ENCODE results near the gene GMDS.
"Not testable (repeated sequence)": the region's sequence is repeated elsewhere in the genome, so short reads cannot be mapped to it uniquely, and the experiment has no call there.

Gene GMDS

GRCh38 chr6:1679031-1679687 is 566.2 kb downstream of the GMDS start:
- Mint-ChIP-seq H3K27me3 (ENCODE audit: low read depth) (no peaks in the 10 kb centered on the region), H3K4me1 (ENCODE audit: low read depth) (no peaks in the 10 kb centered on the region), H3K4me3 (no peak overlapping the region), H3K36me3 (ENCODE audit: low read depth) (no peaks in the 10 kb centered on the region), H3K27ac (no peak overlapping the region), H3K9me3 (no peaks in the 10 kb centered on the region)

DNA sequence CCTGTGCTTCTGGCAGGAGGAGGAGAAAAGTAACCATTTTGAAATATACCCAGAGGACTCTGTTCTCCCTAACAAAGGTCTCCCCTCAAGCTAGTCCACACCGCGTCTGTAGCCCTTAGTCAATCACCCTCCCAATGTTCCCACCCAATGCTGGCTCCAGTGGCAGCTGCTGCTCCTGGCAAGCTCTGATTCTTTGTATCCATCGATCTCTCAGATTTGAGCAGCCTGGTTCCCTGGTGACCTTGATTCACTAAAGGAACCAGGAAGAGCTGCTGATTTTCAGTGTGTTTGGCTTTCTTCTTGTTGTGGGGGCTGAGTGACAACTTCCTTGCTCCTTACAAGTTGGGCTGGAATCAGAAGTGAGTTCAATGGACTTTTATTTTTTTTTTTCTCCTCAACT is 567.2 kb downstream of the GMDS start:
- Mint-ChIP-seq H3K27ac (no peak overlapping the region), H3K4me1 (ENCODE audit: low read depth) (no peaks in the 10 kb centered on the region), H3K27me3 (ENCODE audit: low read depth) (no peaks in the 10 kb centered on the region), H3K36me3 (ENCODE audit: low read depth) (no peaks in the 10 kb centered on the region), H3K4me3 (no peak overlapping the region), H3K9me3 (no peaks in the 10 kb centered on the region)

DNA sequence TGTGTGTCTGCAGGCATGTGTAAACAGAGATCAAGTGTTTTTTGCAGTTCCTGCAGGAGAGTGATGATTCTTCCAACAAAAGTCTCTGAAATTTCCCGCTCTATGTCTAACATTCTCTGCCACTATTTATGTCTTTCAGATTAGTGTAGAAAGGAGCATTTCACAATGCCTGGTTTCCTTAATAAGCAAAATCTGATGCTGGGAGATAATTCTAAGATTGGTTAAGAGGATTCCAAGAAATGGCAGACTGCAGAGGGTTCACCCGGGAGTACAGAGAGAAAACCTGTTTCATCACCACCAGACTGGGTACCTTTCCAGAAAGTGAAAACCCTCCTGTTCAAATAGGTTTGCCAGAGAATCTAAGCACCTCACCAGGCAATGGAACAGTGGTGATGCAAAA is 573.0 kb downstream of the GMDS start:
- Mint-ChIP-seq H3K27ac (no peak overlapping the region), H3K36me3 (ENCODE audit: low read depth) (no peaks in the 10 kb centered on the region), H3K4me3 (no peak overlapping the region), H3K27me3 (ENCODE audit: low read depth) (no peaks in the 10 kb centered on the region), H3K9me3 (no peaks in the 10 kb centered on the region), H3K4me1 (ENCODE audit: low read depth) (no peaks in the 10 kb centered on the region)

GRCh38 chr6:1670711-1671462 is 574.5 kb downstream of the GMDS start:
- no peaks in the 10 kb centered on the region for H3K9me3 Mint-ChIP-seq
- no peaks in the 10 kb centered on the region for H3K4me1 Mint-ChIP-seq (ENCODE audit: low read depth)
- H3K27me3 Mint-ChIP-seq (ENCODE audit: low read depth): no peaks in the 10 kb centered on the region
- no peaks in the 10 kb centered on the region for H3K36me3 Mint-ChIP-seq (ENCODE audit: low read depth)
- H3K4me3 Mint-ChIP-seq: no peak overlapping the region
- H3K27ac Mint-ChIP-seq: no peak overlapping the region

DNA sequence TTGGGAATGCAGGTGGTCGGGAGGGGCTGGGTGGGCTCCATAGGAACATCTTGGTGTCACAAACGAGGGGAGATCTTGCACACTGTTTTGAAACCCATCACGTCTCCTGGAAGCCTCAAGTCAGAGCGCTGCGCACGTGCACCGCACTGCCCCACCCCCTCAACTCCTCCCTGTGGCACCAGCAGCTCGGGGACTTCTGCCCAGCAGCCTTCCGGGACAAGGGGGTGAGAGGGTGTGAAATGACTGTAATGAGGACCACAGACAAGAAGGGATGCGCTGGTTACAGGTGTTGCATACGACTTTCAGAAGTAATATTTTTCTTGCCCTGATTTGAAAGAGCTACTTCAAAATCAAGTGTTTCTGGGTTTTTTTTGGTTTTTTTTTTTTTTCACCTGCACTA is 575.4 kb downstream of the GMDS start:
- H3K4me1 Mint-ChIP-seq (ENCODE audit: low read depth): peaks cover 4% of the 10 kb centered on the region
- no peaks in the 10 kb centered on the region for H3K9me3 Mint-ChIP-seq
- H3K36me3 Mint-ChIP-seq (ENCODE audit: low read depth): no peaks in the 10 kb centered on the region
- no peak overlapping the region for H3K27ac Mint-ChIP-seq
- no peak overlapping the region for H3K4me3 Mint-ChIP-seq
- H3K27me3 Mint-ChIP-seq (ENCODE audit: low read depth): no peaks in the 10 kb centered on the region

- H3K27me3 Mint-ChIP-seq (ENCODE audit: low read depth); H3K27ac Mint-ChIP-seq; H3K4me3 Mint-ChIP-seq; H3K9me3 Mint-ChIP-seq; H3K36me3 Mint-ChIP-seq (ENCODE audit: low read depth); H3K4me1 Mint-ChIP-seq (ENCODE audit: low read depth): not testable (repeated sequence)
Measured at GRCh38 chr6:1668456-1668855, 576.9 kb downstream of the GMDS start.

- H3K9me3 Mint-ChIP-seq: no peaks in the 10 kb centered on the region
- H3K27ac Mint-ChIP-seq: no peak overlapping the region
- no peaks in the 10 kb centered on the region for H3K36me3 Mint-ChIP-seq (ENCODE audit: low read depth)
- H3K4me1 Mint-ChIP-seq (ENCODE audit: low read depth): peaks cover 4% of the 10 kb centered on the region
- H3K27me3 Mint-ChIP-seq (ENCODE audit: low read depth): no peaks in the 10 kb centered on the region
- no peak overlapping the region for H3K4me3 Mint-ChIP-seq
Measured at GRCh38 chr6:1667805-1668175, 577.6 kb downstream of the GMDS start.

DNA sequence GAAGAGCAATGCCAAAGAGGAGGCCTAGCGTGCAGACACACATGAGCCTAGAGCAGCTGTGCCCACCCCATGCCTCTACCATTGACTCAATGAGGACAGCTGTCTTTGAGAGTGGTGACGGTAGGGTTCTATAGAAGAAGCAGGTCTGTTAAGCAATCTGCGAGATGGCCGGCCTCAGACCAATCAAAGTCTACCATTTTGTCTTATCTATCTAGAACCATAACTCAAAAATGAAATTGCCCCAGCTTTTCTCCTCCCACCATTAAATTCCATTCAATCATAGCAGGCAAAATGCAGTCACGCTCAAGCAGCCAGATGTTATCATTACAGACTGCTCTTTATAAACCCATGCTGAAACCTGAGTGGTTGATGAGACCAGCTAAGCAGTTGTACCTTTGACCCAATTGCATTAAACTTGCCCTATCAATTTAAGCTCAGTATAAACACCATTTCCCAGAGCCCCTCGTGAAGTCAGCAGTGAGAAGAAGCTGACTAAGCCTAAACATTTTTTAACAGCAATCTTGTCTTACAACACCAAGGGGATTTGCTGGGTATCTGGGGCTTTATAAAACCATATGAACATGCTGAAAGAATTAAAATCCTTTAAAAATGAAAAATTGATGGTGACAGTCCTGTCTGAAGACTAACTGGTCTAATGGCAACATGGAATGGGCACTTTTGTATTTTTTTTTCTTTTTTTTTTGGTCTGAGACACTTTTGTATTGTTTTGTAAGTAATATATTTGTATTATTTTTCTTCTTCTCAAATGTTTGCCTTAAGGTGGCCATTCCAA is 578.2 kb downstream of the GMDS start:
- no peak overlapping the region for H3K4me3 Mint-ChIP-seq
- no peaks in the 10 kb centered on the region for H3K36me3 Mint-ChIP-seq (ENCODE audit: low read depth)
- no peaks in the 10 kb centered on the region for H3K9me3 Mint-ChIP-seq
- peaks cover 4% of the 10 kb centered on the region for H3K4me1 Mint-ChIP-seq (ENCODE audit: low read depth)
- H3K27me3 Mint-ChIP-seq (ENCODE audit: low read depth): no peaks in the 10 kb centered on the region
- H3K27ac Mint-ChIP-seq: no peak overlapping the region

- Mint-ChIP-seq H3K27me3 (ENCODE audit: low read depth) (no peaks in the 10 kb centered on the region), H3K4me1 (ENCODE audit: low read depth) (peaks cover 4% of the 10 kb centered on the region), H3K27ac (no peak overlapping the region), H3K4me3 (no peak overlapping the region), H3K9me3 (no peaks in the 10 kb centered on the region), H3K36me3 (ENCODE audit: low read depth) (no peaks in the 10 kb centered on the region)
Measured at GRCh38 chr6:1665214-1665613, 580.2 kb downstream of the GMDS start.

GRCh38 chr6:1664329-1664728 is 581.1 kb downstream of the GMDS start:
- no peaks in the 10 kb centered on the region for H3K36me3 Mint-ChIP-seq (ENCODE audit: low read depth)
- peaks cover 4% of the 10 kb centered on the region for H3K4me1 Mint-ChIP-seq (ENCODE audit: low read depth)
- no peaks in the 10 kb centered on the region for H3K27me3 Mint-ChIP-seq (ENCODE audit: low read depth)
- H3K9me3 Mint-ChIP-seq: no peaks in the 10 kb centered on the region
- no peak overlapping the region for H3K4me3 Mint-ChIP-seq
- H3K27ac Mint-ChIP-seq: no peak overlapping the region

- H3K4me1 Mint-ChIP-seq (ENCODE audit: low read depth): peaks cover 4% of the 10 kb centered on the region
- no peaks in the 10 kb centered on the region for H3K36me3 Mint-ChIP-seq (ENCODE audit: low read depth)
- H3K9me3 Mint-ChIP-seq: no peaks in the 10 kb centered on the region
- no peaks in the 10 kb centered on the region for H3K27me3 Mint-ChIP-seq (ENCODE audit: low read depth)
- H3K27ac Mint-ChIP-seq: no peak overlapping the region
- no peak overlapping the region for H3K4me3 Mint-ChIP-seq
Measured at GRCh38 chr6:1663511-1663910, 581.9 kb downstream of the GMDS start.

- H3K27ac Mint-ChIP-seq: no peak overlapping the region
- no peaks in the 10 kb centered on the region for H3K9me3 Mint-ChIP-seq
- no peaks in the 10 kb centered on the region for H3K27me3 Mint-ChIP-seq (ENCODE audit: low read depth)
- H3K4me3 Mint-ChIP-seq: no peak overlapping the region
- H3K4me1 Mint-ChIP-seq (ENCODE audit: low read depth): peaks cover 4% of the 10 kb centered on the region
- no peaks in the 10 kb centered on the region for H3K36me3 Mint-ChIP-seq (ENCODE audit: low read depth)
Measured at GRCh38 chr6:1662534-1662933, 582.9 kb downstream of the GMDS start.

GRCh38 chr6:1659816-1660215 is 585.6 kb downstream of the GMDS start:
- no peaks in the 10 kb centered on the region for H3K9me3 Mint-ChIP-seq
- no peaks in the 10 kb centered on the region for H3K36me3 Mint-ChIP-seq (ENCODE audit: low read depth)

DNA sequence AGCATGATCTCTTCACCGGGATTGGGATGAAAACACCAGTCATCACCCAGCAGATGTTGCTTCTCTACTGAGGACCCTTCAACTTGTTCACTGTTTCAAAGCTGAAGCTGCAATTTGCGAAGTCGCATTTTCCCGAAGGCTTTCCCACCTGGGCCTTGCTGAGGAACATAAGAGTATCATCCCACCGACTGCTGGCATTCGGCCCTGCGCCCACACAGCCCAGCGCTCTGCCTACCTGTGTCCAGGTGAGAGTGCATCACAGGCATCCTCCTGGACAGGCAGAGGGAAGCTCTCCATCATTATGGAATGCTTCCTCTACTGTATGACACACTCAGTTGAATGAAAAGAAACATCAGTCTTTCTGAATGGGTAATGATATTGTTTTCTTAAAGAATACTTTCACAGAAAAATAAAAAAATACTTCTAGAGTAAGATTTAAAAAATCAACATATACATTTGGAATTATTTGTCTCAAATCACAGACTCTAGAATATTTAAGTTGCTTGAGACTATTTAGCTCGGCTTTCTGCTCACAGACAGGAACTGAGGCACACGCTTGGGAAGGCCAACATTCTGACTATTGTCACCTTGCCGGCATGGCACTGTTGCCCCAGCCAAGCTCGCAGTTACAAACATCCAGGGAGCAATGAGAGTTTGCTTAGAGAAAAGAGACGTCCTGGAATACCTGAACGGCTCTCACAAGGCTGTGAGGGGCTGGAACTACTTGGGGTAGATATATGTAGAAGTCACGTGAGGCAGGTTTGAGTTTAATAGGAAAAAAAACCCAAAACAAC is 587.0 kb downstream of the GMDS start:
- Mint-ChIP-seq H3K27ac (no peak overlapping the region), H3K9me3 (no peaks in the 10 kb centered on the region), H3K36me3 (ENCODE audit: low read depth) (no peaks in the 10 kb centered on the region), H3K4me3 (no peak overlapping the region), H3K4me1 (ENCODE audit: low read depth) (no peaks in the 10 kb centered on the region), H3K27me3 (ENCODE audit: low read depth) (no peaks in the 10 kb centered on the region)

More at GRCh38 chr6:1659816-1660215, 585.6 kb downstream of the GMDS start:
- Mint-ChIP-seq H3K4me1 (ENCODE audit: low read depth) (no peaks in the 10 kb centered on the region), H3K4me3 (no peak overlapping the region), H3K27ac (no peak overlapping the region), H3K27me3 (ENCODE audit: low read depth) (no peaks in the 10 kb centered on the region)
